ENCODE measurements around the gene CCER1. TPM values are rescaled to one million over a fixed set of nuclear protein-coding genes. Genes with fewer than 3 reads are reported as not detected.
"Not testable (repeated sequence)": the region's sequence is repeated elsewhere in the genome, so short reads cannot be mapped to it uniquely, and the experiment has no call there.

Gene CCER1
- total and polyA plus RNA-seq, 4 experiments from 2014 or later: not detected

GRCh38 chr12:90990611-90991010, 35.6 kb upstream of the CCER1 start:
- H3K4me3 Mint-ChIP-seq: no peak overlapping the region
- ChIA-PET POLR2A (ENCODE audit: partially characterized antibody) (no interaction called here), CTCF (ENCODE audit: partially characterized antibody) (no interaction called here)
- intact Hi-C loops (cut with micrococcal nuclease): no loop called here
- H3K9me3 ChIP-seq (ENCODE audit: control insufficient read depth in 1 of 2, low read length in 2 of 2): no peaks in the 10 kb centered on the region
- H3K9me3 Mint-ChIP-seq: no peaks in the 10 kb centered on the region
- no peaks in the 10 kb centered on the region for H3K36me3 Mint-ChIP-seq
- no peak overlapping the region for H3K27ac Mint-ChIP-seq
- no peak overlapping the region for H3K4me3 ChIP-seq (ENCODE audit: low read length in 2 of 2)
- DNase-seq: no peak
- H3K4me1 ChIP-seq (ENCODE audit: insufficient read depth, low read length): no peaks in the 10 kb centered on the region
- H3K36me3 ChIP-seq (ENCODE audit: insufficient read depth, low read length): no peaks in the 10 kb centered on the region
- H3K27me3 Mint-ChIP-seq: no peaks in the 10 kb centered on the region
- H3K4me1 Mint-ChIP-seq: no peaks in the 10 kb centered on the region
- no peak overlapping the region for H3K27ac ChIP-seq (ENCODE audit: low read depth, low read length)
- H3K27me3 ChIP-seq (ENCODE audit: insufficient read depth, low read length): no peaks in the 10 kb centered on the region

- Histone ChIP-seq H3K27ac (ENCODE audit: low read depth, low read length) (no peak overlapping the region), H3K4me1 (ENCODE audit: insufficient read depth, low read length) (no peaks in the 10 kb centered on the region), H3K4me3 (ENCODE audit: low read length in 2 of 2) (no peak overlapping the region), H3K27me3 (ENCODE audit: insufficient read depth, low read length) (no peaks in the 10 kb centered on the region), H3K9me3 (ENCODE audit: control insufficient read depth in 1 of 2, low read length in 2 of 2) (no peaks in the 10 kb centered on the region), H3K36me3 (ENCODE audit: insufficient read depth, low read length) (no peaks in the 10 kb centered on the region)
- Mint-ChIP-seq H3K27me3 (no peaks in the 10 kb centered on the region), H3K4me3 (no peak overlapping the region), H3K27ac (no peak overlapping the region), H3K36me3 (no peaks in the 10 kb centered on the region), H3K9me3 (no peaks in the 10 kb centered on the region), H3K4me1 (no peaks in the 10 kb centered on the region)
- POLR2A ChIA-PET (ENCODE audit: partially characterized antibody): no interaction called here
- DNase-seq: no peak
- CTCF ChIA-PET (ENCODE audit: partially characterized antibody): interaction anchor here (0.6 kb wide), 1 partner anchor 76 kb away, joined by 3 read pairs; no protein-coding TSS in a partner anchor
- intact Hi-C loops (cut with micrococcal nuclease): no loop called here
Measured at GRCh38 chr12:90989686-90990111, 34.7 kb upstream of the CCER1 start.

DNA sequence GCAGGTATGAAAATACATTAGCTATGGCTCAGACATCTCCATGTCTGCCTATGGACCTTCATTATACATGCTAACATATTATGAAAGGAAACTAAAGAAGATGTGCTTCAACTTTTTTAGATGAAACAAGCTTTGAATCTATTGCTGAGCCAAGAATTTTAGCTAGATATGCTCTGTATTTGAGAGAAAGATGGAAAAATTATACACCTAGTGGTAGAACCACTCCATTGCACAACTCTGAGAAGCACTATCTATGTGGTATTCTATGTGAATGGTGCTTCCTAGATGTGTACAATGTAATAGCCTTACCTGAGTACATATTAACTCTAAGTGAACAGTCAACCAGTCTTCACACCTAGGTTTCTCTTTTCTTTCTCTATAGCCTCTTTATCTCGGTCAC, 32.5 kb upstream of the CCER1 start:
- Histone ChIP-seq H3K4me3 (ENCODE audit: low read length in 2 of 2) (no peak overlapping the region), H3K27me3 (ENCODE audit: insufficient read depth, low read length) (no peaks in the 10 kb centered on the region), H3K27ac (ENCODE audit: low read depth, low read length) (no peak overlapping the region), H3K36me3 (ENCODE audit: insufficient read depth, low read length) (no peaks in the 10 kb centered on the region), H3K4me1 (ENCODE audit: insufficient read depth, low read length) (no peaks in the 10 kb centered on the region), H3K9me3 (ENCODE audit: control insufficient read depth in 1 of 2, low read length in 2 of 2) (no peaks in the 10 kb centered on the region)
- peaks cover 0 to 3% of the 10 kb centered on the region in 2 donors for H3K27me3 Mint-ChIP-seq
- no peaks in the 10 kb centered on the region for H3K9me3 Mint-ChIP-seq
- no peaks in the 10 kb centered on the region for H3K36me3 Mint-ChIP-seq
- CTCF ChIA-PET (ENCODE audit: partially characterized antibody): no interaction called here
- no peak for DNase-seq
- intact Hi-C loops (cut with micrococcal nuclease): no loop called here
- H3K4me1 Mint-ChIP-seq: no peaks in the 10 kb centered on the region
- H3K4me3 Mint-ChIP-seq: no peak overlapping the region
- no peak overlapping the region for H3K27ac Mint-ChIP-seq
- POLR2A ChIA-PET (ENCODE audit: partially characterized antibody): no interaction called here

GRCh38 chr12:90987101-90987500, 32.1 kb upstream of the CCER1 start:
- DNase-seq: no peak
- no peak overlapping the region for H3K4me3 ChIP-seq (ENCODE audit: low read length in 2 of 2)
- H3K36me3 Mint-ChIP-seq: no peaks in the 10 kb centered on the region
- no peaks in the 10 kb centered on the region for H3K4me1 ChIP-seq (ENCODE audit: insufficient read depth, low read length)
- H3K9me3 ChIP-seq (ENCODE audit: control insufficient read depth in 1 of 2, low read length in 2 of 2): no peaks in the 10 kb centered on the region
- no peak overlapping the region for H3K27ac ChIP-seq (ENCODE audit: low read depth, low read length)
- no peaks in the 10 kb centered on the region for H3K36me3 ChIP-seq (ENCODE audit: insufficient read depth, low read length)
- H3K27me3 ChIP-seq (ENCODE audit: insufficient read depth, low read length): no peaks in the 10 kb centered on the region
- CTCF ChIA-PET (ENCODE audit: partially characterized antibody): no interaction called here
- H3K4me3 Mint-ChIP-seq: no peak overlapping the region
- POLR2A ChIA-PET (ENCODE audit: partially characterized antibody): no interaction called here
- H3K27me3 Mint-ChIP-seq: peaks cover 0 to 3% of the 10 kb centered on the region in 2 donors
- no peak overlapping the region for H3K27ac Mint-ChIP-seq
- no peaks in the 10 kb centered on the region for H3K9me3 Mint-ChIP-seq
- H3K4me1 Mint-ChIP-seq: no peaks in the 10 kb centered on the region
- intact Hi-C loops (cut with micrococcal nuclease): no loop called here

GRCh38 chr12:90985331-90985730, 30.4 kb upstream of the CCER1 start:
- DNase-seq; H3K4me3 ChIP-seq (ENCODE audit: low read length in 2 of 2); POLR2A ChIA-PET (ENCODE audit: partially characterized antibody); H3K4me1 ChIP-seq (ENCODE audit: insufficient read depth, low read length); H3K36me3 Mint-ChIP-seq; H3K27me3 Mint-ChIP-seq; intact Hi-C loops (cut with micrococcal nuclease); H3K4me3 Mint-ChIP-seq; CTCF ChIA-PET (ENCODE audit: partially characterized antibody); H3K9me3 Mint-ChIP-seq; H3K36me3 ChIP-seq (ENCODE audit: insufficient read depth, low read length); H3K27ac ChIP-seq (ENCODE audit: low read depth, low read length); H3K9me3 ChIP-seq (ENCODE audit: control insufficient read depth in 1 of 2, low read length in 2 of 2); H3K27me3 ChIP-seq (ENCODE audit: insufficient read depth, low read length); H3K27ac Mint-ChIP-seq; H3K4me1 Mint-ChIP-seq: not testable (repeated sequence)

DNA sequence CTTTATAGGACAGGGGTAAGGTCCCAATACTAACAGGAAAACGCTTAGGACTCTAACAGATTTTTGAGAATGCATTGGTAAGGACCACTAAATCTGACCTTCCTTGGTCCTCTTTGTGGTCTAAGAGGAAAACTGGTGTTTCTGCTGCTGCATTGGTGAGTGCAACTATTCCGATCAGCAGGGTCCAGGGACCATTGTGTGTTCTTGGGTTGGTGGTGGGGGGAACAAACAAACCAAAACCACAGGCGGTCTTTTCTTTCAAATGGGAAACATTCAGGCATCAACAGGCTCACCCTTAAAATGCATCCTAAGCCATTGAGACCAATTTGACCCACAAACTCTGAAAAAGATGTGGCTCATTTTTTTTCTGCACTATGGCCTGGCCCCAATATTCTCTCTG, 29.1 kb upstream of the CCER1 start:
- no peak overlapping the region for H3K27ac Mint-ChIP-seq
- H3K4me3 ChIP-seq (ENCODE audit: low read length in 2 of 2): no peak overlapping the region
- no peaks in the 10 kb centered on the region for H3K27me3 ChIP-seq (ENCODE audit: insufficient read depth, low read length)
- H3K36me3 ChIP-seq (ENCODE audit: insufficient read depth, low read length): no peaks in the 10 kb centered on the region
- H3K27me3 Mint-ChIP-seq: peaks cover 0 to 3% of the 10 kb centered on the region in 2 donors
- H3K9me3 Mint-ChIP-seq: no peaks in the 10 kb centered on the region
- H3K4me1 ChIP-seq (ENCODE audit: insufficient read depth, low read length): no peaks in the 10 kb centered on the region
- DNase-seq: no peak
- POLR2A ChIA-PET (ENCODE audit: partially characterized antibody): no interaction called here
- H3K36me3 Mint-ChIP-seq: no peaks in the 10 kb centered on the region
- H3K4me1 Mint-ChIP-seq: no peaks in the 10 kb centered on the region
- H3K9me3 ChIP-seq (ENCODE audit: control insufficient read depth in 1 of 2, low read length in 2 of 2): no peaks in the 10 kb centered on the region
- intact Hi-C loops (cut with micrococcal nuclease): no loop called here
- CTCF ChIA-PET (ENCODE audit: partially characterized antibody): no interaction called here
- no peak overlapping the region for H3K27ac ChIP-seq (ENCODE audit: low read depth, low read length)
- H3K4me3 Mint-ChIP-seq: no peak overlapping the region

DNA sequence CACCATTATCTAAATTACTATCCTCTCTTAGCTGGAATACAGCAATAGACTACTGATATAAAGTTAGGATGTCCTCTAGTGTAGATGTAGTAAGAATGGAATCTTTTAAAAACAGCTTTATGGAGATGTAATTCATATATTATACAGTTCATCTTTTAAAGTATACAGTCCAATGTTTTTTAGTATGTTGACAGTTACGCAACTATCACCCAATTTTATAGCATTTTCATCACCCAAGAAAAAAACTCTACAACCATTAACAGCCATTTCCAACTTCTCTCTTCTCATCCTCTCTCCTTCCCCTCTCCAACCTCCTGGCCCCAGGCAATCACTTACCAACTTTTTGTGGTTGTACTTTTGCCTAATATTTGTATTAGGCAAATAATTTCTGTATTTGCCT, 27.2 kb upstream of the CCER1 start:
- Mint-ChIP-seq H3K4me3 (no peak overlapping the region), H3K27ac (no peak overlapping the region), H3K36me3 (no peaks in the 10 kb centered on the region), H3K9me3 (no peaks in the 10 kb centered on the region), H3K4me1 (no peaks in the 10 kb centered on the region), H3K27me3 (peaks cover 0 to 3% of the 10 kb centered on the region in 2 donors)
- no peaks in the 10 kb centered on the region for H3K36me3 ChIP-seq (ENCODE audit: insufficient read depth, low read length)
- no peaks in the 10 kb centered on the region for H3K4me1 ChIP-seq (ENCODE audit: insufficient read depth, low read length)
- no peaks in the 10 kb centered on the region for H3K27me3 ChIP-seq (ENCODE audit: insufficient read depth, low read length)
- POLR2A ChIA-PET (ENCODE audit: partially characterized antibody): no interaction called here
- no peak for DNase-seq
- intact Hi-C loops (cut with micrococcal nuclease): no loop called here
- no peak overlapping the region for H3K27ac ChIP-seq (ENCODE audit: low read depth, low read length)
- no peak overlapping the region for H3K4me3 ChIP-seq (ENCODE audit: low read length in 2 of 2)
- H3K9me3 ChIP-seq (ENCODE audit: control insufficient read depth in 1 of 2, low read length in 2 of 2): no peaks in the 10 kb centered on the region
- CTCF ChIA-PET (ENCODE audit: partially characterized antibody): no interaction called here

- intact Hi-C loops (cut with micrococcal nuclease): loop anchor here (2.0 to 10.0 kb wide), 3 partner anchors 347 to 1667 kb away; no protein-coding TSS in a partner anchor
- peaks cover 0 to 3% of the 10 kb centered on the region in 2 donors for H3K27me3 Mint-ChIP-seq
- no peaks in the 10 kb centered on the region for H3K4me1 ChIP-seq (ENCODE audit: insufficient read depth, low read length)
- POLR2A ChIA-PET (ENCODE audit: partially characterized antibody): no interaction called here
- H3K27ac ChIP-seq (ENCODE audit: low read depth, low read length): no peak overlapping the region
- H3K4me1 Mint-ChIP-seq: no peaks in the 10 kb centered on the region
- H3K36me3 ChIP-seq (ENCODE audit: insufficient read depth, low read length): no peaks in the 10 kb centered on the region
- no peak overlapping the region for H3K27ac Mint-ChIP-seq
- no peaks in the 10 kb centered on the region for H3K9me3 Mint-ChIP-seq
- H3K36me3 Mint-ChIP-seq: no peaks in the 10 kb centered on the region
- no peaks in the 10 kb centered on the region for H3K9me3 ChIP-seq (ENCODE audit: control insufficient read depth in 1 of 2, low read length in 2 of 2)
- CTCF ChIA-PET (ENCODE audit: partially characterized antibody): interaction anchor here (1.3 kb wide), 1 partner anchor 9 kb away, joined by 5 read pairs; no protein-coding TSS in a partner anchor
- no peaks in the 10 kb centered on the region for H3K27me3 ChIP-seq (ENCODE audit: insufficient read depth, low read length)
- no peak overlapping the region for H3K4me3 Mint-ChIP-seq
- H3K4me3 ChIP-seq (ENCODE audit: low read length in 2 of 2): no peak overlapping the region
- no peak for DNase-seq
Measured at GRCh38 chr12:90979951-90980350, 25.0 kb upstream of the CCER1 start.
